Panc1 (cell line): ENCODE data around the gene SUMF2. TPM values are rescaled to one million over a fixed set of nuclear protein-coding genes. Genes with fewer than 3 reads are reported as not detected.
"Not testable (repeated sequence)": the region's sequence is repeated elsewhere in the genome, so short reads cannot be mapped to it uniquely, and the experiment has no call there.

Experiments used
- ATAC-seq: fragments of 200-7000 bp; cut with Tn5 transposase; 2 replicates; pipeline ENCODE4 v1.9.1; 2020; ENCODE audit warnings: mild to moderate bottlenecking, moderate library complexity
- BruUV-seq: library from RNA; stranded (reverse); fragments of 400-500 nt; replicated peaks from 2 replicates; lab custom pipeline; 2021; lab: Mats Ljungman, UMichigan
- CTCF ChIA-PET: fragments of 300-600 bp; sonication (Branson Sonifier 250); formaldehyde crosslinking; loops from one replicate; lab custom pipeline; 2022; ENCODE audit warnings: antibody characterized with exemption; lab: Charles Lee
- POLR2A ChIA-PET: fragments of 300-600 bp; sonication (Branson Sonifier 250); formaldehyde crosslinking; loops from one replicate; lab custom pipeline; 2022; ENCODE audit warnings: antibody characterized with exemption; lab: Charles Lee
- DNase-seq: peaks from one replicate; pipeline ENCODE4 v3.0.0-alpha.2; 2010; ENCODE audit warnings: low read depth, low spot score
- H3K27ac ChIP-seq: 2 replicates; pipeline ENCODE4 v1.5.1; 2011; ENCODE audit warnings: mild to moderate bottlenecking, low read length, inconsistent platforms
- H3K27me3 ChIP-seq: fragments of 200-500 bp; sonication (Bioruptor generic); 2 replicates; pipeline ENCODE4 v1.6.0; 2014; ENCODE audit warnings: low read length, inconsistent platforms; ENCODE audit not compliant: control insufficient read depth, insufficient read depth
- H3K36me3 ChIP-seq: fragments of 200-500 bp; sonication (Bioruptor generic); 2 replicates; pipeline ENCODE4 v1.5.1; 2014; ENCODE audit warnings: inconsistent platforms, mild to moderate bottlenecking, low read length, moderate library complexity; ENCODE audit not compliant: control insufficient read depth, insufficient read depth
- H3K4me1 ChIP-seq: 2 replicates; pipeline ENCODE4 v1.5.1; 2011; ENCODE audit warnings: inconsistent platforms, mild to moderate bottlenecking, low read length, moderate library complexity; ENCODE audit not compliant: control insufficient read depth, insufficient read depth
- H3K4me3 ChIP-seq, 2 experiments: 2 replicates each; pipeline ENCODE4 v1.5.1; 2011 to 2012; ENCODE audit warnings: low read depth in 2 of 2, low read length in 2 of 2, mild to moderate bottlenecking in 2 of 2, inconsistent platforms in 1 of 2, moderate library complexity in 1 of 2
- H3K9me3 ChIP-seq: fragments of 200-500 bp; sonication (Bioruptor generic); 2 replicates; pipeline ENCODE4 v1.5.1; 2014; ENCODE audit warnings: low read depth, mild to moderate bottlenecking, inconsistent platforms, low read length, moderate library complexity; ENCODE audit not compliant: control insufficient read depth, insufficient read depth
- CTCF ChIP-seq: fragments of 450-650 bp; IDR thresholded peaks from 2 replicates; pipeline ENCODE4 v1.5.1; 2017; ENCODE audit warnings: mild to moderate bottlenecking
- POLR2AphosphoS5 ChIP-seq: IDR thresholded peaks from 2 replicates; pipeline ENCODE4 v1.6.1; 2012; ENCODE audit warnings: mild to moderate bottlenecking, low read depth, low read length, moderate library complexity
- SIN3A ChIP-seq: IDR thresholded peaks from 2 replicates; pipeline ENCODE4 v1.6.1; 2012; ENCODE audit warnings: low read depth, mild to moderate bottlenecking, low read length, moderate library complexity, borderline replicate concordance; ENCODE audit not compliant: insufficient read depth
- TCF7L2 ChIP-seq: IDR thresholded peaks from 2 replicates; pipeline ENCODE4 v1.6.1; 2011; ENCODE audit warnings: mild to moderate bottlenecking, low read depth, low read length, inconsistent platforms
- in situ Hi-C: cut with HindIII; loops from 2 replicates; pipeline ENCODE4 v1.10.0; 2016; ENCODE audit warnings: low sequenced_read_pairs, low pct_unique_long_range_greater_than_20kb
- intact Hi-C: fragments of 100-400 bp; cut with micrococcal nuclease; formaldehyde crosslinking; loops from one replicate; pipeline ENCODE4 v1.10.0; 2022; ENCODE audit not compliant: unreplicated experiment
- total RNA-seq: library from RNA; stranded (reverse); gene quantifications from one replicate; pipeline ENCODE4 v1.2.1, GENCODE V29; 2021; ENCODE audit not compliant: unreplicated experiment
- TF ChIP-seq, protein P1 (sequence below), 2 experiments: IDR thresholded peaks; 2 replicates each; pipeline ENCODE4 v1.6.1; 2011 to 2012; ENCODE audit warnings: low read depth in 2 of 2, control low read depth in 1 of 2, low read length in 1 of 2, mild to moderate bottlenecking in 1 of 2, moderate library complexity in 1 of 2; ENCODE audit not compliant: insufficient read depth in 1 of 2

SUMF2 gene
- total RNA-seq, 1 experiment from 2014 or later = 156 TPM

GRCh38 chr7:56040730-56041129 lies 23.4 kb upstream of the SUMF2 start:
- BruUV-seq = no TSS peak
- intact Hi-C loops (no loop called here), in situ Hi-C loops (no loop called here)
- ChIA-PET POLR2A (no interaction called here), CTCF (no interaction called here)
- H3K9me3 ChIP-seq = no peaks in the 10 kb centered on the region
- H3K4me3 ChIP-seq = no peak overlapping the region
- ATAC-seq (no peak), DNase-seq (no peak)
- H3K27me3 ChIP-seq = no peaks in the 10 kb centered on the region
- TF ChIP-seq POLR2AphosphoS5 = no peak
- TF ChIP-seq, protein P1, sequence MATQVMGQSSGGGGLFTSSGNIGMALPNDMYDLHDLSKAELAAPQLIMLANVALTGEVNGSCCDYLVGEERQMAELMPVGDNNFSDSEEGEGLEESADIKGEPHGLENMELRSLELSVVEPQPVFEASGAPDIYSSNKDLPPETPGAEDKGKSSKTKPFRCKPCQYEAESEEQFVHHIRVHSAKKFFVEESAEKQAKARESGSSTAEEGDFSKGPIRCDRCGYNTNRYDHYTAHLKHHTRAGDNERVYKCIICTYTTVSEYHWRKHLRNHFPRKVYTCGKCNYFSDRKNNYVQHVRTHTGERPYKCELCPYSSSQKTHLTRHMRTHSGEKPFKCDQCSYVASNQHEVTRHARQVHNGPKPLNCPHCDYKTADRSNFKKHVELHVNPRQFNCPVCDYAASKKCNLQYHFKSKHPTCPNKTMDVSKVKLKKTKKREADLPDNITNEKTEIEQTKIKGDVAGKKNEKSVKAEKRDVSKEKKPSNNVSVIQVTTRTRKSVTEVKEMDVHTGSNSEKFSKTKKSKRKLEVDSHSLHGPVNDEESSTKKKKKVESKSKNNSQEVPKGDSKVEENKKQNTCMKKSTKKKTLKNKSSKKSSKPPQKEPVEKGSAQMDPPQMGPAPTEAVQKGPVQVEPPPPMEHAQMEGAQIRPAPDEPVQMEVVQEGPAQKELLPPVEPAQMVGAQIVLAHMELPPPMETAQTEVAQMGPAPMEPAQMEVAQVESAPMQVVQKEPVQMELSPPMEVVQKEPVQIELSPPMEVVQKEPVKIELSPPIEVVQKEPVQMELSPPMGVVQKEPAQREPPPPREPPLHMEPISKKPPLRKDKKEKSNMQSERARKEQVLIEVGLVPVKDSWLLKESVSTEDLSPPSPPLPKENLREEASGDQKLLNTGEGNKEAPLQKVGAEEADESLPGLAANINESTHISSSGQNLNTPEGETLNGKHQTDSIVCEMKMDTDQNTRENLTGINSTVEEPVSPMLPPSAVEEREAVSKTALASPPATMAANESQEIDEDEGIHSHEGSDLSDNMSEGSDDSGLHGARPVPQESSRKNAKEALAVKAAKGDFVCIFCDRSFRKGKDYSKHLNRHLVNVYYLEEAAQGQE (IDR thresholded peaks at IDR 0.05; ENCODE audit: insufficient read depth in 1 of 2, low read depth in 2 of 2, low read length in 1 of 2) = no peak
- no peak for TF ChIP-seq SIN3A
- no peak for TF ChIP-seq TCF7L2
- no peak for TF ChIP-seq CTCF
- H3K36me3 ChIP-seq = no peaks in the 10 kb centered on the region
- H3K4me1 ChIP-seq = no peaks in the 10 kb centered on the region
- H3K27ac ChIP-seq = no peak overlapping the region

- ATAC-seq, intact Hi-C loops, H3K36me3 ChIP-seq, H3K9me3 ChIP-seq, DNase-seq, in situ Hi-C loops, H3K27ac ChIP-seq, H3K27me3 ChIP-seq, POLR2A ChIA-PET, BruUV-seq, CTCF ChIA-PET, H3K4me3 ChIP-seq: not testable (repeated sequence)
- H3K4me1 ChIP-seq = peaks cover 17% of the 10 kb centered on the region; the same call in 1 of the 2 replicates
Observed at GRCh38 chr7:56045758-56046157, 18.3 kb upstream of the SUMF2 start.

DNA sequence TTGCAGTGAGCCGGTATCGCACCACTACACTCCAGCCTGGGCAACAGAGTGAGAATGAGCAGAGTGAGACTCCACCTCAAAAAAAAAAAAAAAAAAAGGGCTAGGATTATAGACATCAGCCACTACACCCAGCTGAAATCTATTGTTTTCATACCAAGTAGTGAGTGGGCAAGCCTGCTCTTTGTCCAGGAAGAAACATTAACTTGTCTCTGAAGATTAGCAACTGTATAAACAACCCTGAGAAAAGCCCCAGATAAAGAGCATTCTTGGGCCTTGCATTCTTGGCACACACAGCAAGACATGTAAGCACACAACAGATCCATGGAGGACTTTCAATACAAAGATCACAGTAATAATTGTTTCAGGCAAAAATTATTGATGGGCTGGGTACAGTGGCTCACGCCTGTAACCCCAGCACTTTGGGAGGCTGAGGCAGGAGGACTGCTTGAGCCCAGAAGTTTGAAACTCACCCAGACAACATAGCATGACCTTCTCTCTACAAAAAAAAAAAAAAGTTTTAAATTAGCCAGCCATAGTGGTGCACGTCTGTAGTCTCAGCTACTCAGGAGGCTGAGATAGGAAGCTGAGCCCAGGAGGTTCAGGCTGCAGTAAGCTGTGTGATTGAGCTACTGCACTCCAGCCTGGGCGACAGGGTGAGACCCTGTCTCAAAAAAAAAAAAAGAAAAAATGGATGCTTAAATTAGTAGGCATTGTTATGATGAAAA lies 17.2 kb upstream of the SUMF2 start:
- Histone ChIP-seq H3K36me3 (peaks cover 4% of the 10 kb centered on the region; the same call in 1 of the 2 replicates), H3K4me3 (no peak overlapping the region), H3K27me3 (no peaks in the 10 kb centered on the region), H3K27ac (0 out of 2 replicates have a peak overlapping the region, but pooled peaks have one; percentile 40), H3K4me1 (peaks cover 17% of the 10 kb centered on the region; the same call in 1 of the 2 replicates), H3K9me3 (no peaks in the 10 kb centered on the region)
- no TSS peak for BruUV-seq
- ChIA-PET POLR2A (interaction anchor here (0.5 kb wide), 1 partner anchor 20 kb away, joined by 4 read pairs; no protein-coding TSS in a partner anchor), CTCF (no interaction called here)
- intact Hi-C loops = no loop called here
- ATAC-seq = no peak
- TF ChIP-seq SIN3A (no peak), TCF7L2 (no peak), CTCF (no peak), POLR2AphosphoS5 (no peak)
- TF ChIP-seq, protein P1 (IDR thresholded peaks at IDR 0.05; ENCODE audit: insufficient read depth in 1 of 2, low read depth in 2 of 2, low read length in 1 of 2) = no peak
- DNase-seq = no peak
- in situ Hi-C loops = no loop called here
